T-helper 2 cell treated with Interferon-gamma antibody and Interleukin-4, amounts not matched to agents 5 μg/mL and 100 μg/mL, for 36 hours (primary cell): ENCODE data around the gene SLC22A5.
A peak's percentile ranks its signal among the peaks of the same experiment; 100 is the strongest.
"Not testable (repeated sequence)": the region's sequence is repeated elsewhere in the genome, so short reads cannot be mapped to it uniquely, and the experiment has no call there.

Source experiments
- DNase-seq: peaks from one replicate; pipeline ENCODE4 v3.0.0; 2021; ENCODE audit warnings: low spot score
- H3K27ac Mint-ChIP-seq: one replicate; pipeline ENCODE4 v1.8.0; 2021; ENCODE audit warnings: mild to moderate bottlenecking, mixed read lengths
- H3K27me3 Mint-ChIP-seq: one replicate; pipeline ENCODE4 v1.8.0; 2021; ENCODE audit warnings: low read depth, mixed read lengths
- H3K36me3 Mint-ChIP-seq: one replicate; pipeline ENCODE4 v1.8.0; 2021; ENCODE audit warnings: low read depth, mixed read lengths
- H3K4me1 Mint-ChIP-seq: one replicate; pipeline ENCODE4 v1.8.0; 2021; ENCODE audit warnings: low read depth, mixed read lengths
- H3K4me3 Mint-ChIP-seq: one replicate; pipeline ENCODE4 v1.8.0; 2022; ENCODE audit warnings: mild to moderate bottlenecking, moderate library complexity, mixed read lengths
- H3K9me3 Mint-ChIP-seq: one replicate; pipeline ENCODE4 v1.8.0; 2021; ENCODE audit warnings: mixed read lengths

SLC22A5 gene

DNA sequence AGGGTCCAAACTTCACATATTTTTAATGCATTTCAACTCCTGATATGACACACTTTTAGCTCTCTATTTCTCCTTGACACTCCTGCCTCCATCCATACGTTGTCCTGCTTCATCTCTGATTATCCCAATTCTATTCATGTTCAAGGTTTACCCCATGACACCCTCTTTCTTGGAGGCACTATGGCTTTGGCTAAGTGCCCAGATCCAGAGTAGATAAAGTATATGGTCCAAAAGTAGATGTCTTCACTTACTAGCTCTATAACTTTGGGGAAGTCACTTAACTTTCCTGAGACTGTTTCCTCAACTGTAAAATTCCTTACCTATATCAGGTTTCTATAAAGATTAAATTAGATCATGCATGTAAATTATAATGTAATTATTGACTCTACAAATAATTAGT lies 36.1 kb downstream of the SLC22A5 start:
- no peak overlapping the region for H3K4me3 Mint-ChIP-seq
- H3K27ac Mint-ChIP-seq: no peak overlapping the region
- H3K4me1 Mint-ChIP-seq: peaks cover 19% of the 10 kb centered on the region

DNA sequence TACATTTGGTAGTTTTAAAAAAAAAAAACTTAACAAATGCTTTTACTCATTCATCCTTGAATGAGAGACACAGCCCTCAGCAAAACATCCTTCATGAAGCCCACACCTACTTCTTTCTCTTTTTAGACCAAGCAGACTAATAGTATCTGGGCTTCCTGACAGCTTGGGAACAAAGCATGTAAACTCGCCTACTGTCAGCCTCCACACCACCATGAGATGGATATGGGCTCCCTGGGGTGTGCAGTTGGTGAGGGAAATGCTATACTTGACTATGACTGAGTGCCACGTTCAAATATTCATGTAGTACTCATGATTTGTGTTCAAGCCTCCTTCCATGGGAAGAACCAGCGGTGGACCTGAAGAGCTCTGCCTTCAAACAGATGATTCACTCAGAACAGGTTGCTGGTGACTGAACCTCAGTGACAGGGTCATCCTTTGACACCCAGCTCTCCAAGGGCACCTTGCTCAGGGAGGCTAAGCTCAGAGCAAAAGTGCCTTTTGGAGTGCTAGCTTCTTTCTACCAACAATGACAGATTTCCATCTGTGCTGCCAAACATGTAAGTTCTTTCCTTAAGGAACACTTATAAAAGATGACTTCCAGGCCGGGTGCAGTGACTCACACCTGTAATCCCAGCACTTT lies 36.8 kb downstream of the SLC22A5 start:
- peaks cover 18% of the 10 kb centered on the region for H3K4me1 Mint-ChIP-seq
- DNase-seq: no peak

More for the DNA sequence above, 36.1 kb downstream of the SLC22A5 start:
- DNase-seq: no peak
- Mint-ChIP-seq H3K9me3 (peaks cover 18% of the 10 kb centered on the region), H3K27me3 (peaks cover 25% of the 10 kb centered on the region), H3K36me3 (peaks cover 25% of the 10 kb centered on the region)

DNA sequence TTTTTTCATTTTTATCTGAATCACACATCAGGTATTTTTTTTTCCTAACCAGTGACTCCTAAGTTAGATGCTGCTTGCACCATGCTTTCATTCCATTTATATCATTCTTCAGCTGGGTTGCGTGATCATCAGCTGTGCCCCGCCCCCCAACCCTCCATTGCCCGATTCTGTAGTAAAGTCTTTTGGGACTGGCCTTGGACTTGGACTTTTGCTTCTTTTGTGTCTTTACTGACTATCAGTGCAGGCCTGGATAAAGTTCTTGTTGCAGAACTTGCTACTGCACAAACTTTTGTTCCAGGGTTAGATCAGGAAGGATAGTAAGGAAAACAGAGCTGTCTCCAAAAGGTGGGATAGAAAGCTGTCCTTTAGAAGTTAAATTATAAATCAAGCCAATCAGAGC lies 38.5 kb downstream of the SLC22A5 start:
- Mint-ChIP-seq H3K4me1 (peaks cover 25% of the 10 kb centered on the region), H3K9me3 (peaks cover 18% of the 10 kb centered on the region), H3K27ac (no peak overlapping the region), H3K4me3 (no peak overlapping the region), H3K36me3 (peaks cover 42% of the 10 kb centered on the region), H3K27me3 (peaks cover 11% of the 10 kb centered on the region)
- DNase-seq: no peak

More for the DNA sequence above, 36.8 kb downstream of the SLC22A5 start:
- H3K36me3 Mint-ChIP-seq: peaks cover 27% of the 10 kb centered on the region
- H3K27ac Mint-ChIP-seq: no peak overlapping the region
- no peak overlapping the region for H3K4me3 Mint-ChIP-seq
- H3K27me3 Mint-ChIP-seq: peaks cover 19% of the 10 kb centered on the region
- H3K9me3 Mint-ChIP-seq: peaks cover 18% of the 10 kb centered on the region

DNA sequence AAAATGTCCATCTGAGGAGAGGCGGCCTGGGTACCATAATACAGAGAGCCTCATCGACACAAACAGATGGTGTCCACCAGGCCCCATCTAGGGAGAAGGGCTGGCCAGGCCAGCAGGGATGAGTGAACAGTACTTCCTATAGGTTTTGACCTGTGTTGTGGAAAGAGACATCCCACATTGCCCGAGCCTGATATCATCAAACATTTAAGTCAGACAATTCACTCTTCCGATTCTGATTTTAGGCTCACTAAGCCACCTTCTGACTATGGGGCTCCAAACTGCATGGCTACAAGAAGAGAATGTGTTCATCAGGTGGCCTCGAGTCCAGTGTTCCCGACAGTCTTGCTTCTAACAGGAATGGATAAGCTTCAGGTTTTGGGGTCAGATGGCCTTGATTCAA lies 38.9 kb downstream of the SLC22A5 start:
- peaks cover 30% of the 10 kb centered on the region for H3K4me1 Mint-ChIP-seq
- H3K27ac Mint-ChIP-seq: no peak overlapping the region
- peak overlapping the region; percentile 17 for H3K4me3 Mint-ChIP-seq
- no peak for DNase-seq
- H3K27me3 Mint-ChIP-seq: peaks cover 9% of the 10 kb centered on the region
- H3K9me3 Mint-ChIP-seq: peaks cover 16% of the 10 kb centered on the region
- peaks cover 45% of the 10 kb centered on the region for H3K36me3 Mint-ChIP-seq

GRCh38 chr5:132408965-132409364 lies 39.5 kb downstream of the SLC22A5 start:
- Mint-ChIP-seq H3K9me3 (peaks cover 13% of the 10 kb centered on the region), H3K27me3 (peaks cover 5% of the 10 kb centered on the region), H3K36me3 (peaks cover 46% of the 10 kb centered on the region), H3K4me1 (peaks cover 34% of the 10 kb centered on the region), H3K27ac (peak overlapping the region; percentile 89), H3K4me3 (peak overlapping the region; percentile 88)
- DNase-seq: no peak

DNA sequence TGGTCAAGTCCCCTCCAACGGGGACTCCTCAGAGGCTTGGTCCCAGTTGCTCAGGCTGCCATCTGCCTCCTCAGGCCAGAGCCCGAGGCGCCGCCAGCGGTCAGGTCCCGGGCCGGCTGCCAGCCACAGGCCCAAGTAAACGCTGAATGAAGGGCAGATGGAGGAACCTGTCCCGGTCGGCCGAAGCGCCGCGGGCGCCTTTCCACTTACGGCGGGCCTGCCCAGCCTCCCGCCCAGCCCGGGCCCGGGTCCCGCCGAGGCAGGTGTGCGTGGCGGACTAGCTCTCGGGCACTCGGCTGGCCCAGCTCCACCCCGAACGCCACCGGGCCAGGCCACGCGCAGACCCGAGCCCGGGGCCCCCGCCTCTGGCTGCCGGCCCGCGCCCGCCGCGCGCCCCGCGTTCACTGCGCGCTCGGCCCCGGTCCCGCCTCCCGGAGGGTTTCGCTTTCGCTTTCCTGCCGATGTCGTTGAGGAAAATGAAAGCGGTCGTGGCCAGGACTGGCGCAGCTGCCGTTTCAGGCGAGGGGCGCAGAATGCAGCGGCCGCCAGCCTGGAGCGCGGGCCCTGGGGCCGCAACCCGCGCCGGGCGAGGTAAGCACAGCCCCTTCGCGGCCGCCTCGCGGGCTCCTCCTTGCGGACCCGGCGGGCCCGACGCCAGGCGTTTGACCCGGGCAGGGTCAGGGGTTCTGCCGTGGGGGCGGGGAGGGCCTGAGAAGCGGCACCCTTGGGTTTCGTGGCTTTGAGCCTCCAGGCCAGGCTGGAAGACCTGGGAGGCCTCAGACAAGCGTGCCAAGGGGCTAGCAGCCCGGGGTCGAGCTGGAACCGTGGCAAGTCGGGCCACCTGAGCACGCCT lies 41.2 kb downstream of the SLC22A5 start:
- H3K36me3 Mint-ChIP-seq: peaks cover 55% of the 10 kb centered on the region
- peaks cover 43% of the 10 kb centered on the region for H3K4me1 Mint-ChIP-seq
- H3K9me3 Mint-ChIP-seq: peaks cover 13% of the 10 kb centered on the region
- H3K27ac Mint-ChIP-seq: peak overlapping the region; percentile 98
- H3K4me3 Mint-ChIP-seq: peak overlapping the region; percentile 97
- peaks cover 1% of the 10 kb centered on the region for H3K27me3 Mint-ChIP-seq
- peak; percentile 86 for DNase-seq

DNA sequence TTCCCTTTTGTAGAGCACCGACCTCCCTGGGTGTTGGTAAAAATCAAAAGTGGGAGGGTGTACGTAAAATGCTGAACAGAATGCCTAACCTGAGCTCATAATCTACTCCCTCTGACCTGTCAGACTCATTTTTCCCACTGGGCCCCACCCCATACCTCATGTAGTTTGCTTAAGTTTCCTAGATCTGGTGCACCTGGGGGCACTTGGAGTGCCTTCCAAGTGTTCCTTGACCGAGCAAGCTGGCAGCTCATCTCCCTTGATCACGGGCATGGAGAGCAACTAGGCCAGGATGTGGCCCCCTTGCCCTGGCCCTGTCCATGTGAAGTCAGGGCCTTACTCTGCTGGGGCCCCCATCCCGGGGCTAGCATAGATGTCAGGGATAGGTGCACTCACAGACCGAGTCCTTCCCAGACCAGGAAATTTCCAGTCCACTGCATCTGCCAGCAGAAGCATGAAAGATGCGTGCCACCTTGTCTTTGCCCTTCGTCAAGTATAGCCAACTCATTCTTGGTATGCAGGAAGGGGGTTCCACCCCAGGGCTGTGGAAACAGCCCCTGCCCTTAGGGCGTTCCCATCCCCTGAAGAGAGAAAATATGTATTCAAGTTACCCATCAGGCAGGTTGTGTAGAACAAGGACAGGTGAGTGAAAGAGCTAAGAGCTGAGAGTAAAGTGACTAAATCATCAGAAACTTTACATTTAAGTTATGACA lies 41.9 kb downstream of the SLC22A5 start:
- Mint-ChIP-seq H3K36me3 (peaks cover 59% of the 10 kb centered on the region), H3K27ac (peak overlapping the region; percentile 98), H3K4me3 (peak overlapping the region; percentile 97), H3K27me3 (no peaks in the 10 kb centered on the region), H3K9me3 (peaks cover 13% of the 10 kb centered on the region), H3K4me1 (peaks cover 47% of the 10 kb centered on the region)
- DNase-seq: no peak

- DNase-seq: no peak
- Mint-ChIP-seq H3K27ac (peak overlapping the region; percentile 98), H3K4me3 (peak overlapping the region; percentile 97), H3K4me1 (peaks cover 45% of the 10 kb centered on the region), H3K36me3 (peaks cover 63% of the 10 kb centered on the region), H3K27me3 (no peaks in the 10 kb centered on the region), H3K9me3 (no peaks in the 10 kb centered on the region)
Measured at GRCh38 chr5:132413567-132413966, 44.1 kb downstream of the SLC22A5 start.

GRCh38 chr5:132414634-132415378 lies 45.3 kb downstream of the SLC22A5 start:
- Mint-ChIP-seq H3K9me3 (no peaks in the 10 kb centered on the region), H3K4me3 (peak overlapping the region; percentile 62), H3K36me3 (peaks cover 72% of the 10 kb centered on the region), H3K27me3 (no peaks in the 10 kb centered on the region), H3K4me1 (peaks cover 51% of the 10 kb centered on the region), H3K27ac (no peak overlapping the region)
- DNase-seq: no peak

DNA sequence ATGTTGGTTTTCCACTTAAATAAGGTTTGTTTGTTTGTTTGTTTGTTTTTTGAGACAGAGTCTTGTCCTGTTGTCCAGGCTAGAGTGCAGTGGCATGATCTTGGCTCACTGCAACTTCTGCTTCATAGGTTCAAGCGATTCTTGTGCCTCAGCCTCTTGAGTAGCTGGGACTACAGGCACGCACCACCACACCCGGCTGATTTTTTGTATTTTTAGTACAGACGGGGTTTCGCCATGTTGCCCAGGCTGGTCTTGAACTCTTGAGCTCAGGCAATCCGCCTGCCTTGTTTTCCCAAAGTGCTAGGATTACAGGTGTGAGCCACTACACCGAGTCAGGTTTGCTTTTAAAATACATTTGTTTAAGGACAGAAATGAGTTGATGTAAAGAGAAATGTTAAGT lies 46.0 kb downstream of the SLC22A5 start:
- not testable (repeated sequence) for H3K4me3 Mint-ChIP-seq, H3K27me3 Mint-ChIP-seq, DNase-seq, H3K27ac Mint-ChIP-seq, H3K9me3 Mint-ChIP-seq
- peaks cover 74% of the 10 kb centered on the region for H3K36me3 Mint-ChIP-seq
- H3K4me1 Mint-ChIP-seq: peaks cover 58% of the 10 kb centered on the region

GRCh38 chr5:132416306-132417009 lies 46.9 kb downstream of the SLC22A5 start:
- H3K27ac Mint-ChIP-seq: no peak overlapping the region
- H3K4me3 Mint-ChIP-seq: no peak overlapping the region
- peaks cover 67% of the 10 kb centered on the region for H3K4me1 Mint-ChIP-seq
- H3K27me3 Mint-ChIP-seq: no peaks in the 10 kb centered on the region
- H3K9me3 Mint-ChIP-seq: no peaks in the 10 kb centered on the region
- no peak for DNase-seq
- H3K36me3 Mint-ChIP-seq: peaks cover 80% of the 10 kb centered on the region

- peaks cover 77% of the 10 kb centered on the region for H3K36me3 Mint-ChIP-seq
- no peak overlapping the region for H3K4me3 Mint-ChIP-seq
- H3K27me3 Mint-ChIP-seq: no peaks in the 10 kb centered on the region
- H3K9me3 Mint-ChIP-seq: no peaks in the 10 kb centered on the region
- DNase-seq: no peak
- H3K27ac Mint-ChIP-seq: no peak overlapping the region
- H3K4me1 Mint-ChIP-seq: peaks cover 67% of the 10 kb centered on the region
Measured at GRCh38 chr5:132417010-132417439, 47.5 kb downstream of the SLC22A5 start.

DNA sequence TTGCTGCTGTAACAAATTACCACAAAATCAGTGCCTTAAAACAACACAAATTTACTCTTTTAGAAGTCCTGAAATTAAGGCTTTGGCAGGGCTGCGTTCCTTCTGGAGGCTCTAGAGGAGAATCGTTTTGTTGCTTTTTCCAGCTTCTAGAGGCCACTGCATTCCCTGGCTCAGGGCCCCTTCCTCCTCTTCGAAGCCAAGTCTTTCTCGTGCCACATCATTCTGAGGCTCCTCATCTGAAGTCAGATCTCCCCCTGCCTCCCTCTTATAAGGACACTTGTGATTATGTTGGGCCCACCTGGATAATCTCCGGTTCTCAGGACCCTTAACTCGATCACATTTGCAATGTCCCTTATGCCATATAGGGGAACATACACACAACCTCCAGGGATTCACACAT lies 48.0 kb downstream of the SLC22A5 start:
- H3K27me3 Mint-ChIP-seq: no peaks in the 10 kb centered on the region
- peaks cover 67% of the 10 kb centered on the region for H3K4me1 Mint-ChIP-seq
- peaks cover 77% of the 10 kb centered on the region for H3K36me3 Mint-ChIP-seq
- no peaks in the 10 kb centered on the region for H3K9me3 Mint-ChIP-seq
- no peak for DNase-seq
- H3K27ac Mint-ChIP-seq: peak overlapping the region; percentile 38
- no peak overlapping the region for H3K4me3 Mint-ChIP-seq
